Gastroesophageal sphincter (tissue), 4 donors: ENCODE results near the gene RAB5B. TPM values are rescaled to one million over a fixed set of nuclear protein-coding genes. Genes with fewer than 3 reads are reported as not detected.

Experiments used
- ATAC-seq: fragments of 150-250 bp; one replicate; pipeline ENCODE4 v1.9.1; 2016; ENCODE audit warnings: mild to moderate bottlenecking, moderate library complexity
- H3K27ac ChIP-seq, 4 donors: fragments of 200-600 bp; sonication (generic) in 3 of 4; 1 replicate in 3 of 4; 2 replicates in 1 of 4; pipeline ENCODE4 v1.5.1; 2016 to 2019
- H3K27me3 ChIP-seq: fragments of 200-600 bp; sonication (generic); one replicate; pipeline ENCODE4 v1.5.1; 2019
- H3K36me3 ChIP-seq, 2 donors: fragments of 200-600 bp; sonication (generic); one replicate each; pipeline ENCODE4 v1.5.1; 2019; ENCODE audit warnings: control low read depth in 1 of 2
- H3K4me1 ChIP-seq, 3 donors: fragments of 200-600 bp; sonication (generic); 1 replicate in 2 of 3; 2 replicates in 1 of 3; pipeline ENCODE4 v1.5.1; 2016 to 2019; ENCODE audit warnings: control low read depth in 2 of 3
- H3K4me3 ChIP-seq, 2 donors: fragments of 200-600 bp; sonication (generic); one replicate each; pipeline ENCODE4 v1.5.1; 2019; ENCODE audit warnings: mild to moderate bottlenecking in 1 of 2, moderate library complexity in 1 of 2
- H3K9me3 ChIP-seq, 3 donors: fragments of 200-600 bp; sonication (generic); one replicate each; pipeline ENCODE4 v1.5.1; 2017 to 2019; ENCODE audit warnings: control low read depth in 2 of 3
- CTCF ChIP-seq, 4 experiments: fragments of 200-600 bp in 2 of 4; fragments of 450-650 bp in 2 of 4; sonication (generic) in 1 of 4; IDR thresholded peaks; one replicate each; pipeline ENCODE4 v1.5.1; 2017 to 2019; ENCODE audit warnings: antibody characterized with exemption in 4 of 4, mild to moderate bottlenecking in 2 of 4, moderate library complexity in 2 of 4
- EP300 ChIP-seq: sonication (generic); formaldehyde crosslinking; IDR thresholded peaks from one replicate; pipeline ENCODE4 v1.6.1; 2017; ENCODE audit warnings: antibody characterized with exemption, mild to moderate bottlenecking
- POLR2A ChIP-seq, 2 donors: fragments of 450-650 bp; IDR thresholded peaks; one replicate each; pipeline ENCODE4 v1.6.1; 2017; ENCODE audit warnings: antibody characterized with exemption in 2 of 2, mild to moderate bottlenecking in 2 of 2, moderate library complexity in 1 of 2
- POLR2AphosphoS5 ChIP-seq: sonication (generic); formaldehyde crosslinking; IDR thresholded peaks from one replicate; pipeline ENCODE4 v1.6.1; 2017; ENCODE audit warnings: antibody characterized with exemption
- WGBS, 2 donors: methylation state at CpG; one replicate each; pipeline ENCODE4 v1.1.5; 2018; ENCODE audit warnings: low coverage in 1 of 2; 5-methylcytosine and 5-hydroxymethylcytosine counted together
- total RNA-seq, 4 donors: library from RNA; depleted of rRNA; stranded (reverse); fragments of >200 nt; gene quantifications; one replicate each; pipeline ENCODE4 v1.1.0, GENCODE V29; 2016

RAB5B gene
- total RNA-seq, 4 donors from 2014 or later: 113 to 169 (median 142) TPM

GRCh38 chr12:56014205-56014604 is 40.3 kb downstream of the RAB5B start:
- Histone ChIP-seq H3K36me3 (peaks cover 0 to 37% of the 10 kb centered on the region in 2 donors), H3K27me3 (no peaks in the 10 kb centered on the region), H3K9me3 (no peaks in the 10 kb centered on the region), H3K4me3 (no peak overlapping the region), H3K4me1 (no peaks in the 10 kb centered on the region), H3K27ac (no peak overlapping the region)
- ATAC-seq: no peak
- 33 to 36% methylated on average over 2 of the region's 2 CpGs for WGBS, 2 donors
- no peak for TF ChIP-seq POLR2A (IDR thresholded peaks at IDR 0.05)
- no peak for TF ChIP-seq POLR2AphosphoS5
- TF ChIP-seq CTCF (IDR thresholded peaks at IDR 0.05): no peak
- TF ChIP-seq EP300: no peak

GRCh38 chr12:56017181-56017580 is 43.3 kb downstream of the RAB5B start:
- H3K27ac ChIP-seq: no peak overlapping the region
- peaks cover 0 to 27% of the 10 kb centered on the region in 2 donors for H3K36me3 ChIP-seq
- H3K4me1 ChIP-seq: peaks cover 0 to 28% (median 6%) of the 10 kb centered on the region in 3 donors
- WGBS, 2 donors: 50% methylated on average over 1 of the region's 4 CpGs; no CpG with 5 or more reads in 1 of the 2 donors
- no peak overlapping the region for H3K4me3 ChIP-seq
- H3K9me3 ChIP-seq: no peaks in the 10 kb centered on the region
- no peaks in the 10 kb centered on the region for H3K27me3 ChIP-seq
- no peak for TF ChIP-seq POLR2A (IDR thresholded peaks at IDR 0.05)
- no peak for TF ChIP-seq POLR2AphosphoS5
- TF ChIP-seq CTCF (IDR thresholded peaks at IDR 0.05): no peak
- no peak for TF ChIP-seq EP300
- no peak for ATAC-seq

GRCh38 chr12:56018356-56018755 is 44.5 kb downstream of the RAB5B start:
- WGBS, 2 donors: 100% methylated on average over 1 of the region's 1 CpG; no CpG with 5 or more reads in 1 of the 2 donors
- Histone ChIP-seq H3K4me1 (peaks cover 0 to 33% (median 6%) of the 10 kb centered on the region in 3 donors), H3K27me3 (no peaks in the 10 kb centered on the region), H3K36me3 (peaks cover 0 to 19% of the 10 kb centered on the region in 2 donors), H3K9me3 (no peaks in the 10 kb centered on the region), H3K4me3 (no peak overlapping the region), H3K27ac (no peak overlapping the region)
- TF ChIP-seq EP300: no peak
- no peak for TF ChIP-seq CTCF (IDR thresholded peaks at IDR 0.05)
- TF ChIP-seq POLR2AphosphoS5: no peak
- no peak for TF ChIP-seq POLR2A (IDR thresholded peaks at IDR 0.05)
- no peak for ATAC-seq

GRCh38 chr12:56020423-56021184 is 46.7 kb downstream of the RAB5B start, which contains the start of gene IKZF4:
Gene IKZF4, plus strand, starts transcription at chr12:56021043. Its CDS starts 451 bp downstream, at chr12:56021494.
- Histone ChIP-seq H3K36me3 (peaks cover 0 to 25% of the 10 kb centered on the region in 2 donors), H3K4me1 (peaks cover 0 to 36% (median 6%) of the 10 kb centered on the region in 3 donors), H3K27ac (peak within 1 kb of the TSS; percentile 62 to 88 (median 83)), H3K4me3 (peak within 1 kb of the TSS; percentile 1 to 37), H3K27me3 (no peaks in the 10 kb centered on the region), H3K9me3 (no peaks in the 10 kb centered on the region)
- peak; percentile 81 for ATAC-seq
- no peak for TF ChIP-seq POLR2AphosphoS5
- no peak for TF ChIP-seq POLR2A (IDR thresholded peaks at IDR 0.05)
- no peak for TF ChIP-seq EP300
- TF ChIP-seq CTCF (IDR thresholded peaks at IDR 0.05): no peak
- WGBS, 2 donors: 4 to 10% methylated on average over 2 to 4 of the region's 10 CpGs
